CD8-positive, alpha-beta memory T cell (primary cell): ENCODE results near the gene MAPK6. TPM values are rescaled to one million over a fixed set of nuclear protein-coding genes. Genes with fewer than 3 reads are reported as not detected.

Source experiments
- CTCF ChIA-PET: fragments of 350-600 bp; sonication (Branson Sonifier 250); formaldehyde crosslinking; loops from one replicate; lab custom pipeline; 2021; ENCODE audit warnings: antibody characterized with exemption; lab: Charles Lee
- POLR2A ChIA-PET: fragments of 350-600 bp; sonication (Branson Sonifier 250); formaldehyde crosslinking; loops from one replicate; lab custom pipeline; 2021; ENCODE audit warnings: antibody characterized with exemption; lab: Charles Lee
- DNase-seq, 5 donors: peaks; one replicate each; pipeline versions ENCODE4 v3.0.0 to v3.0.0-alpha.2; 2020 to 2022; ENCODE audit warnings: mixed read lengths in 1 of 5
- H3K27ac ChIP-seq: one replicate; pipeline ENCODE4 v1.7.0; 2013; ENCODE audit warnings: low read depth, mild to moderate bottlenecking, low read length, moderate library complexity
- H3K27me3 ChIP-seq: 2 replicates; pipeline ENCODE4 v1.7.0; 2013; ENCODE audit warnings: low read length, mild to moderate bottlenecking; ENCODE audit not compliant: insufficient read depth, poor library complexity, severe bottlenecking
- H3K36me3 ChIP-seq: 2 replicates; pipeline ENCODE4 v1.7.0; 2013; ENCODE audit warnings: mild to moderate bottlenecking, low read length, moderate library complexity; ENCODE audit not compliant: insufficient read depth
- H3K4me1 ChIP-seq: 2 replicates; pipeline ENCODE4 v1.7.0; 2013; ENCODE audit warnings: mild to moderate bottlenecking, low read length, moderate library complexity; ENCODE audit not compliant: insufficient read depth
- H3K4me3 ChIP-seq: 2 replicates; pipeline ENCODE4 v1.7.0; 2013; ENCODE audit warnings: mild to moderate bottlenecking, low read length
- H3K9me3 ChIP-seq: 2 replicates; pipeline ENCODE4 v1.7.0; 2013; ENCODE audit warnings: mild to moderate bottlenecking, low read length
- H3K27ac Mint-ChIP-seq, 8 donors: one replicate each; pipeline ENCODE4 v1.8.0; 2020 to 2021; ENCODE audit warnings: mixed read lengths in 8 of 8, mild to moderate bottlenecking in 6 of 8, inconsistent platforms in 3 of 8, moderate library complexity in 3 of 8
- H3K27me3 Mint-ChIP-seq, 2 donors: one replicate each; pipeline ENCODE4 v1.8.0; 2020 to 2021; ENCODE audit warnings: mixed read lengths in 2 of 2, mild to moderate bottlenecking in 1 of 2, moderate library complexity in 1 of 2
- H3K36me3 Mint-ChIP-seq, 3 donors: one replicate each; pipeline ENCODE4 v1.8.0; 2020 to 2021; ENCODE audit warnings: mixed read lengths in 3 of 3, inconsistent platforms in 1 of 3, mild to moderate bottlenecking in 1 of 3
- H3K4me1 Mint-ChIP-seq, 3 donors: one replicate each; pipeline ENCODE4 v1.8.0; 2020 to 2021; ENCODE audit warnings: mixed read lengths in 3 of 3, inconsistent platforms in 1 of 3, mild to moderate bottlenecking in 1 of 3
- H3K4me3 Mint-ChIP-seq, 7 donors: one replicate each; pipeline ENCODE4 v1.8.0; 2020 to 2021; ENCODE audit warnings: mixed read lengths in 7 of 7, mild to moderate bottlenecking in 6 of 7, moderate library complexity in 4 of 7, inconsistent platforms in 2 of 7
- H3K9me3 Mint-ChIP-seq, 5 donors: one replicate each; pipeline ENCODE4 v1.8.0; 2020 to 2022; ENCODE audit warnings: mixed read lengths in 5 of 5, mild to moderate bottlenecking in 3 of 5, moderate library complexity in 2 of 5, inconsistent platforms in 1 of 5
- polyA plus RNA-seq: library from polyadenylated mRNA; unstranded; fragments of 300-500 nt; fragmentation: Illumina TruSeq; gene quantifications from one replicate; pipeline ENCODE4 v1.2.3, GENCODE V29; 2021
- total RNA-seq, 2 experiments: library from RNA; stranded (reverse); gene quantifications; one replicate each; pipeline ENCODE4 v1.2.3, GENCODE V29; 2021

MAPK6 gene
- total RNA-seq (100 to 1,000 TPM in 1 of 2 experiments, 10 to 100 TPM in 1; 97.6 to 103 TPM), polyA plus RNA-seq (7.9 TPM)

- peak within 1 kb of the TSS; percentile 88 to 99 (median 98) for H3K27ac Mint-ChIP-seq
- POLR2A ChIA-PET, result interaction anchor here (0.8 to 2.9 kb wide), 3 partner anchors 25 to 160 kb away, joined by 3 to 22 read pairs (median 4); partner anchors contain the start of gene LEO1
These were observed at the start of gene MAPK6 for GRCh38 chr15:52018693-52019393. MAPK6 (plus strand) TSS chr15:52019219; CDS start chr15:52046461, 27,242 bp downstream.

GRCh38 chr15:51969728-51970127, 49.3 kb upstream of the MAPK6 start:
- peaks cover 0 to 4% of the 10 kb centered on the region in 2 donors for H3K27me3 Mint-ChIP-seq
- H3K4me3 Mint-ChIP-seq, result peak overlapping the region; percentile 23 to 98 (median 96)

More at GRCh38 chr15:52018693-52019393, at the start of gene MAPK6:
- CTCF ChIA-PET, result interaction anchor here (1.3 kb wide), 1 partner anchor 25 kb away, joined by 3 read pairs; no protein-coding TSS in a partner anchor
- Mint-ChIP-seq H3K4me1 (peaks cover 30 to 43% (median 42%) of the 10 kb centered on the region in 3 donors), H3K9me3 (no peaks in the 10 kb centered on the region), H3K36me3 (peaks cover 0 to 9% (median 0%) of the 10 kb centered on the region in 3 donors), H3K4me3 (peak within 1 kb of the TSS; percentile 92 to 99 (median 96)), H3K27me3 (peaks cover 0 to 3% of the 10 kb centered on the region in 2 donors)
- Histone ChIP-seq H3K27ac (peak within 1 kb of the TSS; percentile 85), H3K27me3 (no peaks in the 10 kb centered on the region), H3K9me3 (no peaks in the 10 kb centered on the region), H3K36me3 (no peaks in the 10 kb centered on the region), H3K4me1 (peaks cover 30% of the 10 kb centered on the region), H3K4me3 (peak within 1 kb of the TSS; percentile 84)
- DNase-seq, result peak; percentile 92 to 95 (median 93)

GRCh38 chr15:51970132-51970817, 48.7 kb upstream of the MAPK6 start:
- H3K27me3 ChIP-seq, result no peaks in the 10 kb centered on the region
- H3K9me3 ChIP-seq, result peaks cover 3% of the 10 kb centered on the region
- peaks cover 21% of the 10 kb centered on the region for H3K4me1 ChIP-seq
- H3K36me3 Mint-ChIP-seq, result peaks cover 14 to 27% (median 17%) of the 10 kb centered on the region in 3 donors
- H3K27ac Mint-ChIP-seq, result peak overlapping the region; percentile 91 to 99 (median 96)
- peak overlapping the region; percentile 94 to 98 (median 96) for H3K4me3 Mint-ChIP-seq
- ChIA-PET POLR2A (interaction anchor here (0.6 to 2.3 kb wide), 2 partner anchors 50 to 1545 kb away, joined by 7 to 11 read pairs; no protein-coding TSS in a partner anchor), CTCF (interaction anchor here (1.2 to 1.5 kb wide), 2 partner anchors 80 to 257 kb away, joined by 3 read pairs; no protein-coding TSS in a partner anchor)
- H3K27ac ChIP-seq, result peak overlapping the region; percentile 70
- peaks cover 9% of the 10 kb centered on the region for H3K36me3 ChIP-seq
- H3K4me1 Mint-ChIP-seq, result peaks cover 36 to 38% (median 38%) of the 10 kb centered on the region in 3 donors
- peak overlapping the region; percentile 70 for H3K4me3 ChIP-seq
- peaks cover 0 to 15% (median 13%) of the 10 kb centered on the region in 5 donors for H3K9me3 Mint-ChIP-seq
- H3K27me3 Mint-ChIP-seq, result peaks cover 0 to 4% of the 10 kb centered on the region in 2 donors
- no peak for DNase-seq

More at GRCh38 chr15:51969728-51970127, 49.3 kb upstream of the MAPK6 start:
- H3K27me3 ChIP-seq, result no peaks in the 10 kb centered on the region
- POLR2A ChIA-PET, result no interaction called here
- H3K4me3 ChIP-seq, result no peak overlapping the region
- H3K27ac Mint-ChIP-seq, result peak overlapping the region in 4 of 8 donors; percentile 19 to 96 (median 56)
- H3K4me1 Mint-ChIP-seq, result peaks cover 40 to 44% (median 42%) of the 10 kb centered on the region in 3 donors
- peaks cover 21% of the 10 kb centered on the region for H3K4me1 ChIP-seq
- H3K9me3 ChIP-seq, result peaks cover 3% of the 10 kb centered on the region
- no peak for DNase-seq
- H3K9me3 Mint-ChIP-seq, result peaks cover 0 to 15% (median 13%) of the 10 kb centered on the region in 5 donors
- H3K27ac ChIP-seq, result no peak overlapping the region
- peaks cover 9% of the 10 kb centered on the region for H3K36me3 ChIP-seq
- CTCF ChIA-PET, result no interaction called here
- peaks cover 17 to 32% (median 17%) of the 10 kb centered on the region in 3 donors for H3K36me3 Mint-ChIP-seq

GRCh38 chr15:51971032-51971374, 48.0 kb upstream of the MAPK6 start:
- peaks cover 9 to 19% (median 16%) of the 10 kb centered on the region in 3 donors for H3K36me3 Mint-ChIP-seq
- H3K4me3 Mint-ChIP-seq, result peak overlapping the region; percentile 94 to 98 (median 96)
- CTCF ChIA-PET, result interaction anchor here (0.9 to 1.7 kb wide), 8 partner anchors 9 to 256 kb away, joined by 3 to 9 read pairs (median 4); no protein-coding TSS in a partner anchor
- POLR2A ChIA-PET, result interaction anchor here (0.5 to 2.3 kb wide), 7 partner anchors 9 to 1546 kb away, joined by 3 to 11 read pairs (median 3); no protein-coding TSS in a partner anchor
- peaks cover 0 to 15% (median 13%) of the 10 kb centered on the region in 5 donors for H3K9me3 Mint-ChIP-seq
- Histone ChIP-seq H3K9me3 (peaks cover 3% of the 10 kb centered on the region), H3K36me3 (peaks cover 5% of the 10 kb centered on the region), H3K27me3 (no peaks in the 10 kb centered on the region), H3K4me3 (peak overlapping the region; percentile 70), H3K4me1 (peaks cover 18% of the 10 kb centered on the region), H3K27ac (peak overlapping the region; percentile 70)
- peaks cover 30 to 31% (median 31%) of the 10 kb centered on the region in 3 donors for H3K4me1 Mint-ChIP-seq
- DNase-seq, result no peak
- peaks cover 0 to 4% of the 10 kb centered on the region in 2 donors for H3K27me3 Mint-ChIP-seq
- H3K27ac Mint-ChIP-seq, result peak overlapping the region; percentile 91 to 99 (median 96)

- POLR2A ChIA-PET, result interaction anchor here (0.5 to 2.3 kb wide), 9 partner anchors 10 to 652 kb away, joined by 3 to 11 read pairs (median 3); no protein-coding TSS in a partner anchor
- H3K36me3 Mint-ChIP-seq, result peaks cover 6 to 15% (median 12%) of the 10 kb centered on the region in 3 donors
- peaks cover 0 to 11% (median 10%) of the 10 kb centered on the region in 5 donors for H3K9me3 Mint-ChIP-seq
- peak within 1 kb of the TSS; percentile 91 to 99 (median 96) for H3K27ac Mint-ChIP-seq
- peak within 1 kb of the TSS; percentile 70 for H3K27ac ChIP-seq
- CTCF ChIA-PET, result interaction anchor here (0.7 to 1.7 kb wide), 13 partner anchors 10 to 346 kb away, joined by 3 to 9 read pairs (median 3); no protein-coding TSS in a partner anchor
- H3K4me3 Mint-ChIP-seq, result peak within 1 kb of the TSS; percentile 94 to 98 (median 96)
- peaks cover 3% of the 10 kb centered on the region for H3K9me3 ChIP-seq
- no peaks in the 10 kb centered on the region for H3K36me3 ChIP-seq
- H3K4me1 ChIP-seq, result peaks cover 13% of the 10 kb centered on the region
- H3K4me1 Mint-ChIP-seq, result peaks cover 26 to 27% (median 27%) of the 10 kb centered on the region in 3 donors
- no peaks in the 10 kb centered on the region for H3K27me3 ChIP-seq
- peak; percentile 80 to 94 (median 92) for DNase-seq
- peak within 1 kb of the TSS; percentile 70 for H3K4me3 ChIP-seq
- H3K27me3 Mint-ChIP-seq, result peaks cover 0 to 4% of the 10 kb centered on the region in 2 donors
These were observed 47.5 kb upstream of the MAPK6 start, which contains the start of gene LEO1 for GRCh38 chr15:51971375-51972133. LEO1 (minus strand) TSS chr15:51971778; CDS start chr15:51971745, 33 bp downstream.

- H3K4me3 Mint-ChIP-seq, result peak overlapping the region in 4 of 7 donors; percentile 19 to 61 (median 36)
- CTCF ChIA-PET, result no interaction called here
- Histone ChIP-seq H3K27ac (no peak overlapping the region), H3K4me1 (peaks cover 13% of the 10 kb centered on the region), H3K4me3 (no peak overlapping the region), H3K27me3 (no peaks in the 10 kb centered on the region), H3K9me3 (no peaks in the 10 kb centered on the region), H3K36me3 (no peaks in the 10 kb centered on the region)
- H3K9me3 Mint-ChIP-seq, result peaks cover 0 to 3% (median 0%) of the 10 kb centered on the region in 5 donors
- peaks cover 22 to 27% (median 26%) of the 10 kb centered on the region in 3 donors for H3K4me1 Mint-ChIP-seq
- no peak for DNase-seq
- POLR2A ChIA-PET, result no interaction called here
- peaks cover 0 to 4% of the 10 kb centered on the region in 2 donors for H3K27me3 Mint-ChIP-seq
- H3K27ac Mint-ChIP-seq, result peak overlapping the region in 1 of 8 donors; percentile 76
- H3K36me3 Mint-ChIP-seq, result peaks cover 0 to 9% (median 0%) of the 10 kb centered on the region in 3 donors
These were observed 45.8 kb upstream of the MAPK6 start for GRCh38 chr15:51973220-51973619.

- Histone ChIP-seq H3K9me3 (no peaks in the 10 kb centered on the region), H3K27ac (no peak overlapping the region), H3K36me3 (no peaks in the 10 kb centered on the region), H3K27me3 (no peaks in the 10 kb centered on the region), H3K4me3 (no peak overlapping the region), H3K4me1 (peaks cover 13% of the 10 kb centered on the region)
- peaks cover 0 to 3% (median 0%) of the 10 kb centered on the region in 5 donors for H3K9me3 Mint-ChIP-seq
- H3K4me1 Mint-ChIP-seq, result peaks cover 22 to 27% (median 26%) of the 10 kb centered on the region in 3 donors
- no peak overlapping the region for H3K27ac Mint-ChIP-seq
- H3K27me3 Mint-ChIP-seq, result peaks cover 0 to 4% of the 10 kb centered on the region in 2 donors
- ChIA-PET POLR2A (no interaction called here), CTCF (no interaction called here)
- no peak overlapping the region for H3K4me3 Mint-ChIP-seq
- peaks cover 0 to 9% (median 0%) of the 10 kb centered on the region in 3 donors for H3K36me3 Mint-ChIP-seq
- DNase-seq, result no peak
These were observed 45.2 kb upstream of the MAPK6 start for GRCh38 chr15:51973775-51974174.
